Colon (tissue), 2 donors: ENCODE data around the gene DTL.
"Not testable (repeated sequence)": the region's sequence is repeated elsewhere in the genome, so short reads cannot be mapped to it uniquely, and the experiment has no call there.

Experiments
- FAIRE-seq: peaks from 2 replicates; lab custom pipeline; 2012; peaks lifted over from hg19 to GRCh38; lab: Jason Lieb, UNC
- donor health status: control.
- donor health status: control.

DTL gene

GRCh38 chr1:212035123-212035834 lies at the start of gene DTL, which contains the start of gene INTS7:
TSS of gene DTL (plus strand) at chr1:212035748. CDS start at chr1:212035891, 143 bp downstream.
TSS of gene INTS7 (minus strand) at chr1:212035557. CDS start at chr1:212035437, 120 bp downstream.
- peak; percentile 45 for FAIRE-seq

- FAIRE-seq: no peak
Measured at GRCh38 chr1:211986628-211987254, 48.8 kb upstream of the DTL start.

GRCh38 chr1:211991695-211992094 lies 43.9 kb upstream of the DTL start:
- no peak for FAIRE-seq

- not testable (repeated sequence) for FAIRE-seq
Measured at GRCh38 chr1:211997426-211997825, 38.1 kb upstream of the DTL start.

GRCh38 chr1:212002536-212002935 lies 33.0 kb upstream of the DTL start:
- FAIRE-seq: no peak

GRCh38 chr1:212004895-212005608 lies 30.5 kb upstream of the DTL start:
- no peak for FAIRE-seq

- no peak for FAIRE-seq
Measured at GRCh38 chr1:212007178-212007577, 28.4 kb upstream of the DTL start.

- FAIRE-seq: no peak
Measured at GRCh38 chr1:212007886-212008285, 27.7 kb upstream of the DTL start.

GRCh38 chr1:212009561-212009960 lies 26.0 kb upstream of the DTL start:
- FAIRE-seq: no peak

- FAIRE-seq: no peak
Measured at GRCh38 chr1:212010004-212010403, 25.5 kb upstream of the DTL start.

GRCh38 chr1:212012034-212012740 lies 23.4 kb upstream of the DTL start:
- no peak for FAIRE-seq

- FAIRE-seq: no peak
Measured at GRCh38 chr1:212013672-212014071, 21.9 kb upstream of the DTL start.

- FAIRE-seq: no peak
Measured at GRCh38 chr1:212020975-212021374, 14.6 kb upstream of the DTL start.

- no peak for FAIRE-seq
Measured at GRCh38 chr1:212021563-212021962, 14.0 kb upstream of the DTL start.

- not testable (repeated sequence) for FAIRE-seq
Measured at GRCh38 chr1:212022908-212023307, 12.6 kb upstream of the DTL start.

- FAIRE-seq: no peak
Measured at GRCh38 chr1:212024469-212025149, 10.9 kb upstream of the DTL start.

GRCh38 chr1:212027727-212028126 lies 7.8 kb upstream of the DTL start:
- FAIRE-seq: not testable (repeated sequence)

- no peak for FAIRE-seq
Measured at GRCh38 chr1:212030936-212031528, 4.5 kb upstream of the DTL start.

GRCh38 chr1:212034516-212035122 lies 929 bp upstream of the DTL start:
- FAIRE-seq: no peak

- no peak for FAIRE-seq
Measured at GRCh38 chr1:212035835-212036605, 472 bp downstream of the DTL start.
